Esophagus muscularis mucosa (tissue), 4 donors: ENCODE results near the gene IRS2. TPM values are rescaled to one million over a fixed set of nuclear protein-coding genes. Genes with fewer than 3 reads are reported as not detected.

ENCODE experiments used
- DNase-seq: peaks from one replicate; pipeline ENCODE4 v3.0.0-alpha.2; 2017; ENCODE audit errors: extremely low spot score
- H3K27ac ChIP-seq, 4 donors: fragments of 200-600 bp; sonication (generic); replicated peaks in 1 of 4; 1 replicate in 3 of 4; 2 replicates in 1 of 4; pipeline ENCODE4 v1.5.1; 2016 to 2019; ENCODE audit warnings: mild to moderate bottlenecking in 1 of 4
- H3K27me3 ChIP-seq, 4 donors: fragments of 200-600 bp; sonication (generic); one replicate each; pipeline versions ENCODE4 v1.5.1 to v1.6.0; 2016 to 2019
- H3K36me3 ChIP-seq, 4 donors: fragments of 200-600 bp; sonication (generic); one replicate each; pipeline ENCODE4 v1.5.1; 2016 to 2019
- H3K4me1 ChIP-seq, 4 donors: fragments of 200-600 bp; sonication (generic); one replicate each; pipeline ENCODE4 v1.5.1; 2016 to 2019
- H3K4me3 ChIP-seq, 4 donors: fragments of 200-600 bp; sonication (generic); 1 replicate in 2 of 4; 2 replicates in 2 of 4; pipeline ENCODE4 v1.5.1; 2016 to 2019; ENCODE audit warnings: mild to moderate bottlenecking in 4 of 4, moderate library complexity in 1 of 4
- H3K9me3 ChIP-seq, 4 donors: fragments of 200-600 bp; sonication (generic); 1 replicate in 3 of 4; 2 replicates in 1 of 4; pipeline ENCODE4 v1.5.1; 2016 to 2019
- CTCF ChIP-seq, 3 experiments: fragments of 200-600 bp in 2 of 3; fragments of 450-650 bp in 1 of 3; sonication (generic) in 2 of 3; IDR thresholded peaks; one replicate each; pipeline ENCODE4 v1.5.1; 2017 to 2019; ENCODE audit warnings: antibody characterized with exemption in 3 of 3, mild to moderate bottlenecking in 2 of 3, moderate library complexity in 1 of 3
- EP300 ChIP-seq: sonication (generic); formaldehyde crosslinking; IDR thresholded peaks from one replicate; pipeline ENCODE4 v1.6.1; 2017; ENCODE audit warnings: antibody characterized with exemption
- POLR2A ChIP-seq: fragments of 450-650 bp; IDR thresholded peaks from one replicate; pipeline ENCODE4 v1.6.1; 2017; ENCODE audit warnings: antibody characterized with exemption, moderate library complexity, mild to moderate bottlenecking, low read depth
- POLR2AphosphoS5 ChIP-seq, 2 donors: sonication (generic); formaldehyde crosslinking; IDR thresholded peaks; one replicate each; pipeline ENCODE4 v1.6.1; 2017; ENCODE audit warnings: antibody characterized with exemption in 2 of 2
- WGBS: methylation state at CpG from one replicate; pipeline ENCODE4 v1.1.5; 2018; 5-methylcytosine and 5-hydroxymethylcytosine counted together
- intact Hi-C: fragments of 100-400 bp; cut with DNase I; formaldehyde crosslinking; loops from one replicate; pipeline ENCODE4 v1.15.1; 2023
- total RNA-seq, 4 donors: library from RNA; depleted of rRNA; stranded (reverse); fragments of >200 nt; gene quantifications; one replicate each; pipeline versions ENCODE4 v1.1.0 to v1.2.1, GENCODE V29; 2016

IRS2 gene
- total RNA-seq, 4 donors from 2014 or later, result 46.4 to 95.3 (median 63.7) TPM

DNA sequence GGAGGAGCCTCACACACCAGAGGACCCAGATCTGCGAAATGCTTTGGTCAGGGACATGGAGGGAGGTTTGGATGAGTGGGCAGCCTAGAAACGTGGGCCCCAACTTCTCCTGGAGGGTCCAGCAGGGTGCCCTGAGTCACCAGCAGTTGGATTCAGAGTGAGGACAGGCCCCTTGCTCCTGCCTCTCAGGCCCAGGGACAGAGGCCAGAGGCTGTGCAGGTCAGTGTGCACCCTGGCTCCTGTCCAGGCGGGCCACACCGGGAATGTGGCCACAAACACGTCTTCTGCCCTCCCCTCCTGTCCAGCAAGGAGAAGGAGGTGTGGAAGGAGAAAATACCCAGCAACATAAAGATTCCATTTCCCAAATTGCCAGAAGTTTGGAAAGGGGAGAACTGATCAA, 19.4 kb downstream of the IRS2 start:
- 55% methylated on average over 4 of the region's 5 CpGs for WGBS
- no peak for TF ChIP-seq CTCF (IDR thresholded peaks at IDR 0.05)
- no peak for TF ChIP-seq POLR2A
- TF ChIP-seq EP300, result no peak
- TF ChIP-seq POLR2AphosphoS5 (IDR thresholded peaks at IDR 0.05), result no peak
- intact Hi-C loops, result no loop called here

GRCh38 chr13:109764470-109765291, 21.7 kb downstream of the IRS2 start:
- intact Hi-C loops, result no loop called here
- 63% methylated on average over 10 of the region's 10 CpGs for WGBS

More for the DNA sequence above, 19.4 kb downstream of the IRS2 start:
- no peak overlapping the region for H3K27ac ChIP-seq
- DNase-seq, result peak; percentile 34
- H3K4me3 ChIP-seq, result no peak overlapping the region
- H3K4me1 ChIP-seq, result peaks cover 44 to 87% (median 76%) of the 10 kb centered on the region in 4 donors
- no peaks in the 10 kb centered on the region for H3K9me3 ChIP-seq
- peaks cover 3 to 35% (median 11%) of the 10 kb centered on the region in 4 donors for H3K36me3 ChIP-seq
- H3K27me3 ChIP-seq, result no peaks in the 10 kb centered on the region

DNA sequence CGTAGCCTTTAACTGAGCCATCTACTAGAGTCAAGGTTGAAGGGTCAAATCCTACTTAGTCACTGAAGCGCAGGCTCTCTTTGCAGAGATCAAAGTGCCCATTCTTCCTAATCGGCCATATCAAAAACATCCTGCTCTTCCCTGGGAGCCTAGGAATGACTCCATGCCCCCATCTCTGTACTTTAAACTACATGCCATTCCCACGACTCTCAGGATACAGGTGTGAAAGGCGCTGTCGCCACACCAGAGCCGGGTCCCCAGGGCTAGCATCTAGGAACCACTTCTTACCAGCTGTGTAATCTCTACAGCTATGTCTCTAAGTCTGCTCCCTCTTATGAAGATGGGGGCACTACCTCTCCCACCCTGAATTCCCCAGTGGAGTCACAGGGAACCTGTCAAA, 22.3 kb downstream of the IRS2 start:
- WGBS, result 85% methylated on average over 7 of the region's 7 CpGs
- TF ChIP-seq POLR2A, result no peak
- no peak for TF ChIP-seq EP300
- TF ChIP-seq POLR2AphosphoS5 (IDR thresholded peaks at IDR 0.05), result no peak
- no peak for TF ChIP-seq CTCF (IDR thresholded peaks at IDR 0.05)
- H3K9me3 ChIP-seq, result no peaks in the 10 kb centered on the region
- DNase-seq, result no peak
- H3K4me1 ChIP-seq, result peaks cover 53 to 86% (median 77%) of the 10 kb centered on the region in 4 donors
- intact Hi-C loops, result no loop called here
- H3K4me3 ChIP-seq, result no peak overlapping the region
- no peaks in the 10 kb centered on the region for H3K27me3 ChIP-seq
- peaks cover 0 to 14% (median 0%) of the 10 kb centered on the region in 4 donors for H3K36me3 ChIP-seq
- no peak overlapping the region for H3K27ac ChIP-seq

More at GRCh38 chr13:109764470-109765291, 21.7 kb downstream of the IRS2 start:
- Histone ChIP-seq H3K27me3 (no peaks in the 10 kb centered on the region), H3K4me1 (peaks cover 53 to 85% (median 80%) of the 10 kb centered on the region in 4 donors), H3K36me3 (peaks cover 0 to 17% (median 0%) of the 10 kb centered on the region in 4 donors), H3K9me3 (no peaks in the 10 kb centered on the region), H3K4me3 (no peak overlapping the region), H3K27ac (no peak overlapping the region)
- TF ChIP-seq EP300, result no peak
- peak in 1 of 3 experiments; percentile 9 for TF ChIP-seq CTCF (IDR thresholded peaks at IDR 0.05)
- DNase-seq, result peak; percentile 90

GRCh38 chr13:109762791-109763190, 23.6 kb downstream of the IRS2 start:
- Histone ChIP-seq H3K4me1 (peaks cover 50 to 82% (median 74%) of the 10 kb centered on the region in 4 donors), H3K4me3 (no peak overlapping the region), H3K36me3 (peaks cover 0 to 5% (median 0%) of the 10 kb centered on the region in 4 donors), H3K27me3 (no peaks in the 10 kb centered on the region), H3K27ac (no peak overlapping the region), H3K9me3 (no peaks in the 10 kb centered on the region)
- intact Hi-C loops, result no loop called here
- TF ChIP-seq POLR2A (no peak), POLR2AphosphoS5 (IDR thresholded peaks at IDR 0.05) (no peak), EP300 (no peak), CTCF (IDR thresholded peaks at IDR 0.05) (no peak)
- WGBS, result 93% methylated on average over 6 of the region's 6 CpGs
- DNase-seq, result peak; percentile 70
